ENCODE data around the gene OR56B1. TPM values are rescaled to one million over a fixed set of nuclear protein-coding genes. Genes with fewer than 3 reads are reported as not detected.

OR56B1 gene
- total and polyA plus RNA-seq, 2 of the 8 experiments (the other 6 are each of a cell fraction or from before 2014, with no cell fraction given), result 0.20 TPM; not detected in 1

DNA sequence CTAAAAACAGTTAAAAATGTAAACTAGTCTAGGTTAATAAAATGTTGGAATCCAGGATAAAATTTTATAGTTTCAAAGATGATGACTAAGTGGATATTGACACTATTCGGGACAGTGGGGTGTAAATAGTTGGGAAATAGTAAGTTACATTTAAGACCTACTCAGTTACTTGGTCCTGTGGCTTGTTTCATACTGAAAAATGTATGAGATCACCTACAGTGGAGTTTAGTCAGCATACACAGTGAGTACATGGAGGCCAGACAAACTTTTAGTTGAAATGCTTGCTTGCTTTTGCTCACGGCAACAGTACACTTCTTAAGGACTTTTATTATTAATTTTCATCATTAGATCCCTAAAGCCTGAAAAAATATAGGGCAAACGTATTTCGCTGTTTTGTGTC lies 30.6 kb upstream of the OR56B1 start:
- no peaks in the 10 kb centered on the region for H3K4me1 ChIP-seq (replicated peaks in 1 of 4; ENCODE audit: control insufficient read depth in 3 of 4, insufficient read depth in 4 of 4, low read length in 3 of 4)
- FAIRE-seq, result no peak
- POLR2A ChIA-PET (ENCODE audit: partially characterized antibody), result no interaction called here

More for the DNA sequence above, 30.6 kb upstream of the OR56B1 start:
- Histone ChIP-seq H3K36me3 (ENCODE audit: control insufficient read depth in 2 of 4, insufficient read depth in 4 of 4, low read length in 3 of 4) (peaks cover 5 to 59% (median 36%) of the 10 kb centered on the region in 4 experiments), H3K23me2 (ENCODE audit: low read depth, low read length) (no peaks in the 10 kb centered on the region; the same call in 1 of the 2 replicates), H2BK120ac (replicated peaks; ENCODE audit: low read depth, low read length) (no peak overlapping the region), H3K18ac (ENCODE audit: extremely low read depth, low read length) (no peak overlapping the region), H3K9me3 (ENCODE audit: insufficient read depth in 2 of 2, low read depth in 1 of 2, low read length in 1 of 2) (no peaks in the 10 kb centered on the region), H3K56ac (replicated peaks; ENCODE audit: insufficient read length, low read depth, low read length) (no peak overlapping the region), H2BK5ac (ENCODE audit: low read depth, low read length) (no peak overlapping the region), H3K27me3 (replicated peaks in 1 of 4; ENCODE audit: control insufficient read depth in 3 of 4, extremely low read depth in 1 of 4, insufficient read depth in 3 of 4, low read length in 3 of 4) (no peaks in the 10 kb centered on the region), H4K20me1 (replicated peaks in 1 of 2; ENCODE audit: control insufficient read depth in 1 of 2, insufficient read depth in 2 of 2, low read length in 2 of 2) (no peaks in the 10 kb centered on the region), H2AK5ac (ENCODE audit: low read depth, low read length) (no peak overlapping the region), H4K91ac (replicated peaks; ENCODE audit: insufficient read length, low read length) (no peak overlapping the region), H3K79me2 (ENCODE audit: control insufficient read depth in 1 of 2, insufficient read depth in 2 of 2, low read length in 2 of 2) (no peaks in the 10 kb centered on the region; a peak in 1 of 4 replicates), H3K23ac (ENCODE audit: insufficient read length) (no peak overlapping the region), H3K79me1 (ENCODE audit: low read depth, low read length) (no peaks in the 10 kb centered on the region), H2BK15ac (ENCODE audit: low read length) (no peak overlapping the region), H3K4ac (replicated peaks; ENCODE audit: insufficient read length, low read depth, low read length) (no peak overlapping the region), H3K4me3 (ENCODE audit: extremely low read depth in 1 of 4, insufficient read depth in 2 of 4, low read depth in 3 of 4, low read length in 4 of 4) (no peak overlapping the region), H2BK12ac (ENCODE audit: low read depth, low read length) (no peak overlapping the region), H3K9ac (replicated peaks in 1 of 4; ENCODE audit: extremely low read depth in 1 of 4, low read depth in 3 of 4, low read length in 3 of 4) (no peak overlapping the region), H2BK20ac (ENCODE audit: low read length) (no peak overlapping the region), H3K4me2 (ENCODE audit: insufficient read depth in 1 of 2, low read depth in 2 of 2, low read length in 2 of 2) (no peak overlapping the region), H3K14ac (ENCODE audit: insufficient read length) (no peak overlapping the region), H3K27ac (ENCODE audit: low read depth, low read length) (no peak overlapping the region), H4K8ac (ENCODE audit: extremely low read depth, insufficient read depth, low read length) (no peak overlapping the region), H4K5ac (ENCODE audit: insufficient read length, low read depth, low read length) (no peak overlapping the region), H2AFZ (ENCODE audit: low read length) (no peak overlapping the region)
- DNase-seq (ENCODE audit: low read depth in 1 of 2, low spot score in 2 of 2), result no peak
- CTCF ChIA-PET (ENCODE audit: partially characterized antibody), result no interaction called here
- WGBS, 2 experiments (ENCODE audit: extremely low coverage in 1 of 2, insufficient coverage in 1 of 2, insufficient read length in 1 of 2, insufficient replicate concordance in 2 of 2, low coverage in 1 of 2, low lambda C conversion rate in 2 of 2, missing lambda C conversion rate in 1 of 2), result 94% methylated on average over 4 of the region's 4 CpGs; no CpG with 5 or more reads in 1 of the 2 experiments
- TF ChIP-seq KDM1A (IDR thresholded peaks at IDR 0.05; ENCODE audit: borderline replicate concordance, low read length) (no peak), MAFK (IDR thresholded peaks at IDR 0.05; ENCODE audit: low read depth, low read length) (no peak), TEAD4 (IDR thresholded peaks at IDR 0.05; ENCODE audit: low read depth, low read length) (no peak), CHD1 (IDR thresholded peaks at IDR 0.05; ENCODE audit: low read depth, low read length) (no peak), GTF2F1 (IDR thresholded peaks at IDR 0.05; ENCODE audit: borderline replicate concordance, low read depth, low read length) (no peak), ZNF274 (IDR thresholded peaks at IDR 0.05; ENCODE audit: borderline replicate concordance, extremely low read depth, low read length) (no peak), HDAC6 (IDR thresholded peaks at IDR 0.05; ENCODE audit: low read depth, low read length) (no peak), CREB1 (IDR thresholded peaks at IDR 0.05) (no peak)

Measured in H1 (cell line).